ENCODE data around the gene RPS15.

The RPS15 gene

GRCh38 chr19:1401138-1401888, 36.9 kb upstream of the RPS15 start, which contains the start of gene GAMT:
GAMT (minus strand) TSS chr19:1401542; CDS start chr19:1401476, 66 bp downstream.
- peak within 1 kb of the TSS; percentile 94 for H3K4me3 ChIP-seq (ENCODE audit: low read depth, low read length)
- no peaks in the 10 kb centered on the region for H3K9me3 ChIP-seq (ENCODE audit: severe bottlenecking)
- H3K36me3 ChIP-seq = peaks cover 30% of the 10 kb centered on the region
- peak; percentile 62 for TF ChIP-seq CTCF (IDR thresholded peaks at IDR 0.05; ENCODE audit: low read depth, low read length)
- peak; percentile 69 for DNase-seq
- peak within 1 kb of the TSS; percentile 84 for H3K27ac ChIP-seq
- H3K27me3 ChIP-seq (ENCODE audit: insufficient read depth, low read depth, severe bottlenecking) = no peaks in the 10 kb centered on the region

- no peak for TF ChIP-seq CTCF (IDR thresholded peaks at IDR 0.05; ENCODE audit: low read depth, low read length)
- peak overlapping the region; percentile 84 for H3K27ac ChIP-seq
- no peaks in the 10 kb centered on the region for H3K27me3 ChIP-seq (ENCODE audit: insufficient read depth, low read depth, severe bottlenecking)
- H3K9me3 ChIP-seq (ENCODE audit: severe bottlenecking) = no peaks in the 10 kb centered on the region
- no peak for DNase-seq
- peaks cover 30% of the 10 kb centered on the region for H3K36me3 ChIP-seq
- H3K4me3 ChIP-seq (ENCODE audit: low read depth, low read length) = peak overlapping the region; percentile 94
Measured at GRCh38 chr19:1401889-1402217, 36.3 kb upstream of the RPS15 start.

GRCh38 chr19:1402411-1403070, 35.7 kb upstream of the RPS15 start:
- H3K27ac ChIP-seq = no peak overlapping the region
- no peaks in the 10 kb centered on the region for H3K9me3 ChIP-seq (ENCODE audit: severe bottlenecking)
- TF ChIP-seq CTCF (IDR thresholded peaks at IDR 0.05; ENCODE audit: low read depth, low read length) = no peak
- H3K36me3 ChIP-seq = peaks cover 24% of the 10 kb centered on the region
- no peak for DNase-seq
- H3K27me3 ChIP-seq (ENCODE audit: insufficient read depth, low read depth, severe bottlenecking) = no peaks in the 10 kb centered on the region
- H3K4me3 ChIP-seq (ENCODE audit: low read depth, low read length) = no peak overlapping the region

- Histone ChIP-seq H3K9me3 (ENCODE audit: severe bottlenecking) (no peaks in the 10 kb centered on the region), H3K4me3 (ENCODE audit: low read depth, low read length) (peak overlapping the region; percentile 70), H3K27me3 (ENCODE audit: insufficient read depth, low read depth, severe bottlenecking) (no peaks in the 10 kb centered on the region), H3K36me3 (peaks cover 39% of the 10 kb centered on the region), H3K27ac (peak overlapping the region; percentile 77)
- TF ChIP-seq CTCF (IDR thresholded peaks at IDR 0.05; ENCODE audit: low read depth, low read length) = peak; percentile 55
- DNase-seq = peak; percentile 98
Measured at GRCh38 chr19:1406774-1407527, 31.2 kb upstream of the RPS15 start.

GRCh38 chr19:1407528-1408299, 30.5 kb upstream of the RPS15 start, which contains the start of gene DAZAP1:
DAZAP1 (plus strand) TSS chr19:1407586; CDS start chr19:1407774, 188 bp downstream.
- DNase-seq = no peak
- peaks cover 47% of the 10 kb centered on the region for H3K36me3 ChIP-seq
- no peaks in the 10 kb centered on the region for H3K9me3 ChIP-seq (ENCODE audit: severe bottlenecking)
- H3K4me3 ChIP-seq (ENCODE audit: low read depth, low read length) = peak within 1 kb of the TSS; percentile 74
- no peaks in the 10 kb centered on the region for H3K27me3 ChIP-seq (ENCODE audit: insufficient read depth, low read depth, severe bottlenecking)
- H3K27ac ChIP-seq = peak within 1 kb of the TSS; percentile 96
- no peak for TF ChIP-seq CTCF (IDR thresholded peaks at IDR 0.05; ENCODE audit: low read depth, low read length)
